GM12891 (cell line): ENCODE measurements around the gene SH3TC1.
A peak's percentile ranks its signal among the peaks of the same experiment; 100 is the strongest.

Experiments used
- DNase-seq: peaks from one replicate; pipeline ENCODE4 v3.0.0; 2011; ENCODE audit warnings: low spot score; ENCODE audit not compliant: insufficient read length
- FAIRE-seq: peaks from 2 replicates; lab custom pipeline; 2011; peaks lifted over from hg19 to GRCh38; lab: Jason Lieb, UNC
- PAX5 ChIP-seq: IDR thresholded peaks from 2 replicates; pipeline ENCODE4 v1.6.1; 2011; ENCODE audit warnings: low read length, moderate library complexity, mild to moderate bottlenecking; ENCODE audit not compliant: insufficient read depth, severe bottlenecking
- POLR2A ChIP-seq: IDR thresholded peaks from 2 replicates; pipeline ENCODE4 v1.6.1; 2011; ENCODE audit warnings: low read depth, low read length, control low read depth
- POLR2AphosphoS5 ChIP-seq: IDR thresholded peaks from 2 replicates; pipeline ENCODE4 v1.6.1; 2011; ENCODE audit warnings: low read depth, low read length, control low read depth
- POU2F2 ChIP-seq: IDR thresholded peaks from 2 replicates; pipeline ENCODE4 v1.6.1; 2011; ENCODE audit warnings: low read depth, mild to moderate bottlenecking, control low read depth, low read length, moderate library complexity
- SPI1 ChIP-seq: IDR thresholded peaks from 2 replicates; pipeline ENCODE4 v1.6.1; 2011; ENCODE audit warnings: low read depth, low read length, control low read depth
- TAF1 ChIP-seq: IDR thresholded peaks from 2 replicates; pipeline ENCODE4 v1.6.1; 2011; ENCODE audit warnings: low read depth, low read length, control low read depth

Gene SH3TC1

DNA sequence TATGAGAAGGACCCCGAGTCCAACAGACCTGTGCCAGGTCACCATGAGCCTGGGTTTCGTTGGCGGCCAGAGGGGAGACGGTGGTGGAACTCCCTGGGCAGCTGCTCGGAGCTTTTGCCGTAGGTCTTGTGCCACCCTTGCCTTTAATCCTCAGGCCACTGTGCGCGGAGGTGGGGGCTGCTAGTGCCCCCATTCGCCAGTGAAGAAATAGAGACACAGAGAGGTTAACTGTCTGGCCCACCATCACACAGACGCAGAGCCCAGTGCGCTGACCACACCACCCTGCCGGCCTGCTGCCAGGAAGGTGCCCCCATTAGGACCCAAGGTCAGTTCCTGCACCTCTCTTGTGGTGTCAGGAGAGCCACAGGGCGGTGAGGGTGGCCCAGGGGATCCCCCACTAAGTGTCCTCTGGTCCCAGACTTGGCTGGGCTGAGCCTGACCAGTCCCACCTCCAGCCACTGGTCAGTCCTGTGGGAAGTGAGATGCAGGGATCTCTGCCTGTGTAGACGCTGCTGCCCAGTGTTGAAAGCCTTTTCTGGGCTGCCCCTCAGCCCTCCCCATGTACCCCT lies 42.2 kb downstream of the SH3TC1 start:
- FAIRE-seq (no peak), DNase-seq (no peak)
- no peak for TF ChIP-seq SPI1
- no peak for TF ChIP-seq TAF1
- TF ChIP-seq POU2F2, result no peak
- no peak for TF ChIP-seq POLR2A
- no peak for TF ChIP-seq PAX5
- no peak for TF ChIP-seq POLR2AphosphoS5

DNA sequence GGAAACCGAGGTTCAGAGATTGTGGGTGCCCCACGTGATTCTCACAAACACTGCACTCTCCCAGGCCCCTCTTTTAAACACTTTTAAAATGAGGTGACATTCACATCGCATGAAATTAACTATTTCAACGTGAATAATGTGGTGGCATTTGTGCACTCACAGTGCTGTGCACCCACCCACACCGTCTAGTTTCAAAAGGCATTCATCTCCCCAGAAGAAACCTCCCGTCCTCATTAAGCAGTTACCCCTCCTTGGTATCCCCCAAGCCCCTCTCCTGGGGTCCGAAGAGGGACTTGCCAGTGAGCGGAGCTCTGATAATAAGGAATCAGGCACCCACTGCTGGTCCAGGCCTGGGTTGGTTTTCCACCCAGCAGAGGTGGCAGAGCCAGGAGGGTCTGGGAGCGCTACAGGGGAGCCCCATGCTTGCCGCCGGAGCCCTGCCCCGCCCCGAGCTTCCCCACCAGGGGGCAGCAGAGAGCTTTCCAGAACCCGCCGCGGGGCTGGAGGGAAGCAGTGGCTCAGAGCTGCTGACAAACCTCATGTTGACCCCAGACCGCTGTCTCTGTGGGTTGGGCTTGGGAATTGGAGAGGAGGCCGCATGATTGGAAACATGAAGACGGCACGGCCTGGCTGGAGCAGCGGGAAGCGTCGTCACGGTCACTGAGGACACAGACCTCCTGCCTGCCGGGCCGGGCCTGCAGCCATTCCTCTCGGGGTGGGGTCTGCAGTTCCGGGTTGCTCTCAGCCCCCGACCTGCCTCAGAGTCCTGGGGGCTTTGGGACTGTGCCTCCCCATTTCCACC lies 43.0 kb downstream of the SH3TC1 start:
- peak; percentile 99 for DNase-seq
- TF ChIP-seq POLR2AphosphoS5, result no peak
- no peak; the same call in 1 of the 2 replicates for TF ChIP-seq POU2F2
- no peak for TF ChIP-seq SPI1
- TF ChIP-seq PAX5, result no peak
- no peak for TF ChIP-seq POLR2A
- no peak for TF ChIP-seq TAF1
- peak; percentile 60 for FAIRE-seq

DNA sequence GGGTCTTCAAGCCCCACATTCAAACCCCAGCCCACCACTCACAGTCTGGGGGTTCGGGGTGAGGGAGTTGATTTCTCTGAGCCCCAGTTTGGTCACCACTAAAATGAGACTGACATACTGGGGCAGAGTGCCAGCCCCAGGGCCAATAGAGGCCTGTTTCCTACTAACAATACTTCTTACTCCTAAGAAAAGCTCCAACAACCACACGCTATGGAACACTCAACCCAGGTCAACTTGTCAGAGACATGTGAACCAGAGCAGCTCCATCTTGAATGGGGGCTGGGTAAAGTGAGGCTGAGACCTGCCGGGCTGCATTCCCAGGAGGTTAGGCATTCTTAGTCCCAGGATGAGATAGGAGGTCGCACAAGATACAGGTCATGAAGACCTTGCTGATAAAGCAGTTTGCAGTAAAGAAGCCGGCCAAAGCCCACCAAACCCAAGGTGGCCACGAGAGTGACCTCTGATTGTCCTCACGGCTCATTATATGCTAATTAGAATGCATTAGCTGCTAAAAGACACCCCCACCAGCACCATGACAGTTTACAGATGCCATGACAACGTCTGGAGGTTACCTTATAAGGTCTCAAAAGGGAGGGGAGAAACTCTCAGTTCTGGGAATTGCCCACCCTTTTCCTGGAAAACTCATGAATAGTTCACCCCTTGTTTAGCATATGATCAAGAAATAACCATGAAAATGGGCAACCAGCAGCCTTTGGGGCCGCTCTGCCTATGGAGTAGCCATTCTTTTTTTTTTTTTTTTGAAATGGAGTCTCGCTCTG lies 43.9 kb downstream of the SH3TC1 start:
- TF ChIP-seq POU2F2, result no peak
- no peak for TF ChIP-seq POLR2AphosphoS5
- TF ChIP-seq PAX5, result no peak
- TF ChIP-seq POLR2A, result no peak
- FAIRE-seq, result no peak

DNA sequence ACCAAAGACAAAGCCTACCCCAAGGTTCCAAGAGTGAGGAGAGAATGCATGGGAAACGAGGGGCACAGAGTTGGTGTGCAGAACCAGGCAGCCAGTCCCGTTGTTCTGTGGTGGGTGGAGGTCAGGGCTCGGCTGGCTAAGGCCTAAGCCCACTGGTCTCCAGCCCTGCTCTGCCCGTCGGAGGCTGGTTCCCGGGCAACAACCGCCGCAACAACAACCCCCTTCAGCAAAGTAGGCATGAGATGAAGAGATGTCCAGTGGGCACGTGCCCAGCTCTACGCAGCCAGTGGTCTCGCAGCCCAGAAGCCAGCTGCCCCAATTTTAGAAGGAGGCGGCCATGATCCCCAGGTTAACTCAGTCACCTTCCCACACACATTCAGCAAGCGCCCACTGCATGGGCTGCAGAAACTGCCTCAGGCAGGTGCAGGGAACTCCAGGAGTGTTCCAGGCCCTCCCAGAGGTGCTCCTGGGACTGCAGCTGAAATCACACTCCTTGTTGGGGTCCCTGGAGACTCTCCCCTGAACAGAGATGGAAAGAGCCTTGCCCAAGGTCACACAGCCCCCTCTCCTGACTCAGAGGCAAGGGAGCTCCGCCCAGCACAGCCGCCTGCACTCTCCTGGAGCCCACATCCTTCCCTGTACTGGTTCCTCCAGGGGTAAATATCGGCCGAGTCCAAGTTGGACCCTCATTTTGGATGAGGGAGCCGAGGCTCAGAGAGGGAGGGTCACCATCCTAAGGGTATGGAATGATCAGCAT lies 45.1 kb downstream of the SH3TC1 start:
- no peak for FAIRE-seq
- DNase-seq, result no peak
- TF ChIP-seq TAF1, result no peak
- TF ChIP-seq POU2F2, result no peak
- no peak for TF ChIP-seq POLR2AphosphoS5
- TF ChIP-seq POLR2A, result no peak

More for the DNA sequence above, 43.9 kb downstream of the SH3TC1 start:
- no peak for DNase-seq

DNA sequence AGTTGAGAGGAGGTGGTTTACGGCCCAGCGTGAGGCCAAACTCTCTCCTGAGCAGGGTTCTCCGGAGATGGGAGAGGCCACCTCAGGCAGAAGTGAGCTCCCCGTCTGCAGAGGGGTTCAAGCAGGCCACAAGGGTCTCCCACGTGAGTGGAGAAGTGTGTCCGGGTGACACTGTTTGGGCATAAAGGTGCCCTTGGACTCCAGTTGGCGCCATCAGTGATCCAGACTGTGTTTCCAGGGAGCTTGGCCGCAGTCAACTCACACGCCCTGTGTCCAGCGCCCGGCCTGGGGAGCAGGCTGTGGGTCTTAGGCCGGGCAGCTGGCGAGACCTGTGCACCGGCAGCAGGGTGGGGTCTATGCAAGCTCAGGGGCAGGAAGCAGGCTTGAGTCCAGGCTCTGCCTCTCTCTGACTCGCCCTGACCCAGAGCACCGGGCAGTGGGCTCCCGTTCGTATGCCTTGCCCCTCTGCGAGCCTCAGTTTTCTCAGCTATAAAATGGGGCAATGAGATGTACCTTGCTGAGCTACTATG lies 45.9 kb downstream of the SH3TC1 start:
- DNase-seq, result no peak
- TF ChIP-seq PAX5, result no peak
- no peak for TF ChIP-seq POLR2A
- TF ChIP-seq POU2F2, result no peak
- TF ChIP-seq SPI1, result no peak
- TF ChIP-seq POLR2AphosphoS5, result no peak
- FAIRE-seq, result no peak

DNA sequence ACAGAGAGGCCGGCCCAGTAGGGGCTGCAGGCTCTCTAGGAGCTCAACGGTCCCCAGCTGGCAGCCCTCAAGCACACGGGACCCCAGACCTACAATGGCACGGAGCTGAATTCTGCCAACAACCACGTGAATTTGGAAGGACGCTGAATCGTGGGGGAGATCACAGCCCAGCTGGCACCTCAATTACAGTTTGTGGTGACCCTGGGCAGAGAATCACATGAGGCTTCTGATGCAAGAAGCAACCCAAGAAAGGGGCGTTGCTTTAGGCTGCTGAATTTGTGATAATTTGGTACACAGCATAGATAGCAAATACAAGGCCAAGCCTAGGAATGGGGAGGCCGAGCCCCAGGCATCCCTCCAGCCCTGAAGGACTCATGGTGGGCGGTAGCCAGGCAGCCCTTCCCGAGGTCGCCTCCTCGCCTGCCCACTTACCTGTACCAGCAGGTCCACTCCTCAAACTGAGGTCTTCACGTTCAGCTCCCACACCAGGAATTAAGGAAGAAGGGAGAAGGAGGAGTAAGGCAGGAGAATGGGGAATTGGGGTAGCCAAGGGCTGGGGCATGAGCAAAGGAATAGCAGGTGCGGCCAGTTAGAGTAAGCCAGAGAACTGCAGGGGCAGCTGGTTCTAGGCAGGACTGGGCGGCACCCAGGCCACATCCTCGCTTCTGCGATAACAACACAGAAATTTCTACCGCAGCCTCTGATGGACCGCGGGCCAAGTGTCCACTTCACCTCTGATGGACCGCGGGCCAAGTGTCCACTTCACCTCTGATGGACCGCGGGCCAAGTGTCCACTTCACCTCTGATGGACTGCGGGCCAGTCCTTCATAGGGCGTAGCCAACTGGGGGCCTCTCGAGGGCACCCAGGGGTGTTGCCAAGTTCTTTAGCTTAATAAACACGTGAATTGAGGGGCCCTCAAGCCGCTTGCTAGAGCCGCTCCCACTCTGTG lies 47.1 kb downstream of the SH3TC1 start:
- TF ChIP-seq POU2F2 (no peak), POLR2A (no peak), TAF1 (no peak), POLR2AphosphoS5 (no peak), PAX5 (no peak), SPI1 (no peak)
- DNase-seq (no peak), FAIRE-seq (no peak)

DNA sequence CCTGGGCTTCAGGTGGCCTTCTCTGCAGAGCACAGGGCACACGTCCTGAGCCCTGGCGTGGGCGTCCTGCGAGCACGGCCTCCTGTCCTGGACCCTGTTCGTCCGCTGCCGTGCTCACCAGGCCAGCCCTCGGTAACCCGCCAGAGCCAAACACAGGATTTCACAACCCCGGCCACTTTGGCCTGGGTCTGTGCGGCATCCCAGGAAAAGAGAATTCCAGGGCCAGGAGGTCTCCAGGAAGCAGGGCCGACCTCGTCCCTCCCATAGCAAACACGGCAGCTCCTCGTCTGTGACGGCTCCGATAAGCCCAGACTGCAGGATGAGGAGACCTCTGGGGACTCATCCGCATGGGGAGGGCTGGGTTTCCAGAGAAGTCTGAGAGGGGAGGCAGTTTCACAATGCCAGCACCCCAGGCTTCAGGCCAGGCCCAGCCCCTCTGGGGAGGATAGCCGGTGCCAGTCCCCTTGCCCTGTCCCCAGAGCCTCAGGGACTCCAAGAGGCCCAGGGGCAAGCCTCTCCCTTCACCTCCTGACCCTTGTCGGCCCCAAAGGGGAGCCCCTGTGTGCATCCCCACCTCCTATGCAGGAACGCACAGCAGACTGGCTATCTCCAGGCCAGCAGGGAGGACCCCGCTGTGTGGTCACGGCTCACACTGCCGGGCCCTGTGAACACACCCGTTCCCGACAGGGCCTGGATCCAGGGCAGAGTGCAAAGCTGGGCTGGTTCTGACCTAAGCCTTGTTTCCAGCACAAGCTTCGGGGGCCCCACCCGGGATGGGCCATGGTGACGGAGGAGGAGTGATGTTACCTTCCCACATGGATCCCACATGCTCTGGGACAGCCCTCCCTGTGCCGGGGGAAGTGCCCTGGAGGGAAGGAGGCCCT lies 48.2 kb downstream of the SH3TC1 start:
- no peak for TF ChIP-seq PAX5
- TF ChIP-seq POU2F2, result no peak
- TF ChIP-seq POLR2A, result no peak
- TF ChIP-seq SPI1, result no peak
- TF ChIP-seq POLR2AphosphoS5, result no peak
- TF ChIP-seq TAF1, result no peak
- DNase-seq (no peak), FAIRE-seq (no peak)

GRCh38 chr4:8248091-8248490 lies 49.0 kb downstream of the SH3TC1 start:
- FAIRE-seq (no peak), DNase-seq (no peak)
- TF ChIP-seq PAX5, result no peak
